ENCODE data around the gene DOC2B. TPM values are rescaled to one million over a fixed set of nuclear protein-coding genes. Genes with fewer than 3 reads are reported as not detected.

The DOC2B gene
- total RNA-seq, 8 experiments from 2014 or later: 0.31 to 22.9 (median 5.0) TPM

DNA sequence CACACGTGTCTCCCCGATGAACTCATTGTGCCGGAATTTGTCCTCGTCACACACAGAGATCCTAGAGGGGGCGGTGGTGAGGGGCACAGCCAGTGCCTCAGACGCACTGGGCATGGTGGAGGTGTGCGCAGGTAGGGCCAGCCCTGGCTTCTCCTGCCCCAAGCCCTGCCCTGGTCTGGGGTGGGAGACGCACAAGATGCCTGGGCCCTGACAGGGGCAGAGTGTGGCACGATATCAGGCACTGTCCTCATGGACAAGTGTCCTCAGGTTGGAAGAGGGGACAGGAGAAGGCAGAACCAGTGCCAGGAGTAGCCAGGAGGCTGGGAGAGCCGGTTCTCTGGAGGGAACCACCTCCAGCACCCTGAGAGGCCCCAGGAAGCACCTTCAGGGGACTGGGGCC is 20.0 kb downstream of the DOC2B start:
- no peak overlapping the region for H3K4me3 ChIP-seq
- H3K27ac ChIP-seq: no peak overlapping the region
- ATAC-seq (replicated peaks in 6 of 8): no peak
- H3K4me1 ChIP-seq (replicated peaks in 1 of 2): peaks cover 9 to 18% of the 10 kb centered on the region in 2 donors
- 80 to 100% (median 83%) methylated on average over 1 of the region's 10 CpGs; no CpG with 5 or more reads in 7 of the 10 experiments for WGBS, 10 experiments
- in situ Hi-C loops (cut with MboI; ENCODE audit: low pct_unique_long_range_greater_than_20kb in 2 of 9, low sequenced_read_pairs in 9 of 9, unreplicated experiment in 9 of 9): no loop called here

DNA sequence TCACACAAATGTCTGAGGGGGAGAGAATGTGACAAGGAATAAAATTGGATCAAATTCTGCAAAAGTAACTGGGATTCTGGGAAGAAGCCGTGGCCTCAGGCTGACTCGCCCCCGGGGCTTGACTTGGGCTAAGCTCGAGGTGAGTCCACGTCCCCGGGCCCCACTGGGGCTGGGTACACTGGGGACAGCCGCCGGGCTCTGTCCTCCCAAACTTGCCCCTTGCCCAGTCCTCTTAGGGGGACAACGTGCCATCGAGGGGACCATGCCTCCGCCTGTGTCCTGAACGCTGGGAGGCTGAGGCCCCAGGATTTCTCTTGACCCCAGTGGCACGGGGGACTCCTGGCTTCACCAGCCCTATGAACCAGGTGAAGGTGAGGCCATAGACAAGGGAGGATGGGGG is 21.1 kb downstream of the DOC2B start:
- no peak overlapping the region for H3K27ac ChIP-seq
- H3K4me1 ChIP-seq (replicated peaks in 1 of 2): peaks cover 9 to 18% of the 10 kb centered on the region in 2 donors
- ATAC-seq (replicated peaks in 6 of 8): no peak
- 54 to 100% (median 100%) methylated on average over 1 to 10 of the region's 13 CpGs; no CpG with 5 or more reads in 5 of the 10 experiments for WGBS, 10 experiments
- H3K4me3 ChIP-seq: no peak overlapping the region
- in situ Hi-C loops (cut with MboI; ENCODE audit: low pct_unique_long_range_greater_than_20kb in 2 of 9, low sequenced_read_pairs in 9 of 9, unreplicated experiment in 9 of 9): no loop called here

DNA sequence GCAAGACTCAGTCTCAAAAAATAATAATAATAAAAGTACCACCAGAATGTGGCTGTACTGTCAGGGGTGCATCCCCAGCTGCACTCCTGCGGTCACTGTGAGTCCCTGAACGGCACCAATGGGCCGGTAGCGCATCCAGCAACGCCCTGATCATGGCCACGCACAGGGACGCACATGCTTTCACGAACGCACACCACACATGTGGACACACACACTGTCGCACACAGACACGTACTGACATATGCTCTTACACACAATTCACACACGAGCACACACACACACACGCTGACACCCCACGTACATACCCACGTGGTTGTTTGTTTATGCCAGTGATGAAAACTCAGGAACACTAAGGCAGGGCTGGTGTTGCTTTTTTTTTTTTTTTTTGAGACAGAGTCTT is 21.8 kb downstream of the DOC2B start:
- in situ Hi-C loops (cut with MboI; ENCODE audit: low pct_unique_long_range_greater_than_20kb in 2 of 9, low sequenced_read_pairs in 9 of 9, unreplicated experiment in 9 of 9): no loop called here
- no peak for ATAC-seq (replicated peaks in 6 of 8)
- Histone ChIP-seq H3K27ac (no peak overlapping the region), H3K4me3 (no peak overlapping the region), H3K4me1 (replicated peaks in 1 of 2) (peaks cover 6 to 13% of the 10 kb centered on the region in 2 donors)
- WGBS, 10 experiments: 58 to 96% (median 82%) methylated on average over 5 to 10 of the region's 15 CpGs; no CpG with 5 or more reads in 7 of the 10 experiments

DNA sequence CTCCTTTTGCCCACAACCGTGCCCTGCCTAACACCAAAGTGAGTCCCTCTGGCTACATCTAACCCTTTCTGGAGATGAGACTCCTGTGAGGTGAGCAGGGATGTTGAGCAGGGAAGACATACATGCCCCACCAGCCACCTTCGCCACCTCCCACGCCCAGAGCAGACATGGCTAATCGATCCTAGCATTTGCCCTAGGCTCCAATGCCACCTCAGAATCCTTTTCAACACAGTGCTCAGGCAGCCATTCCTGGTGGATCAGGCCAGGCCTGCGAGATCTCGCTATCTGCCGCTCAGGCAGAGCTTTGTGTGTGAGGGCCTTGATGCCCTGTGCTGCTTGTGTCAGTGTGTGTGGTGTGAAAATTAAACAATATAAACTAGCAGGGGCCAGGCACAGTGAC is 23.1 kb downstream of the DOC2B start:
- in situ Hi-C loops (cut with MboI; ENCODE audit: low pct_unique_long_range_greater_than_20kb in 2 of 9, low sequenced_read_pairs in 9 of 9, unreplicated experiment in 9 of 9): no loop called here
- Histone ChIP-seq H3K27ac (no peak overlapping the region), H3K4me3 (no peak overlapping the region), H3K4me1 (replicated peaks in 1 of 2) (peaks cover 0 to 2% of the 10 kb centered on the region in 2 donors)
- no peak for ATAC-seq (replicated peaks in 6 of 8)
- WGBS, 10 experiments: 78 to 100% (median 93%) methylated on average over 1 to 4 of the region's 7 CpGs; no CpG with 5 or more reads in 4 of the 10 experiments

DNA sequence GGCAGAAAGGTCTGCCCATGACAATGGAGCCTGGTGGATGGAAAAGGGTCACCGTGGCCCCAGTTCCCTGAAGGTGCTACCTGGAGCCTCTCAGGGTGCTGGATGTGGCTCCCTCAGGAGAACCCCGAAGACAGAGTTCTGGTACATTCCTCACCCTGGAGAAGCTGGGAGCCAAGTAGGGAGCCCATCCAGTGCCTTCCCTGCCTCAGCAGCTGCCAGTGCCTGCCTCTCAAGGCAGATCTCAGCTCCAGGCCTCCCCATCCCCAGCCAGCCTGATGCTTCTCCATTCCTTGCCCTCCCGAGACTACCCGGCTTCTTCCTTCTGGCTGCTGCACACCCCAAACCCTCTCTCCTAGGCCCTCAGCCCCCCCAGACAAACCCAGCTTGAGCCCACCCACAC is 23.5 kb downstream of the DOC2B start:
- WGBS, 10 experiments: 80% methylated on average over 1 to 2 of the region's 4 CpGs; no CpG with 5 or more reads in 8 of the 10 experiments
- in situ Hi-C loops (cut with MboI; ENCODE audit: low pct_unique_long_range_greater_than_20kb in 2 of 9, low sequenced_read_pairs in 9 of 9, unreplicated experiment in 9 of 9): no loop called here
- Histone ChIP-seq H3K27ac (no peak overlapping the region), H3K4me3 (no peak overlapping the region), H3K4me1 (replicated peaks in 1 of 2) (no peaks in the 10 kb centered on the region)
- ATAC-seq (replicated peaks in 6 of 8): no peak

DNA sequence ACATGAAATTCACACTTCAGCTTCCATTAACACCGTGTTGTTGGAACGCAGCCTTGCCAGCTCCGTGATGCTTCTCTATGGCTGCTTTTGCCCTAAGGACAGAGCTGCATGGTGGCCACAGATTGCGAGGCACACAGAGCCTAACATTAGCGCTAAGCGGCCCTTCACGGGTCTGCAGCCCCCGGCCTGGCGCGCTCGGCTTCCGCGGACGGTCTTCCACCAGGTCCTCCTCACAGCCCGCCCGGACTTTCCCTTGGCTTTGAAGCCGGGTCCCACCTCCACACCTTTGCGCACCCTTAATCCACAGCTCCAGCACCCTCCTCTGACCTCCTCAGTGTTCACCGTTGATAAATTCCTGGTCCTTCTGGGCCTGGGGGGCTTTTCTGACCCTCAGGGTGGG is 24.5 kb downstream of the DOC2B start:
- H3K4me3 ChIP-seq: no peak overlapping the region
- H3K4me1 ChIP-seq (replicated peaks in 1 of 2): no peaks in the 10 kb centered on the region
- ATAC-seq (replicated peaks in 6 of 8): no peak
- in situ Hi-C loops (cut with MboI; ENCODE audit: low pct_unique_long_range_greater_than_20kb in 2 of 9, low sequenced_read_pairs in 9 of 9, unreplicated experiment in 9 of 9): no loop called here
- 47 to 91% (median 87%) methylated on average over 1 to 19 of the region's 19 CpGs; no CpG with 5 or more reads in 2 of the 10 experiments for WGBS, 10 experiments
- no peak overlapping the region for H3K27ac ChIP-seq

DNA sequence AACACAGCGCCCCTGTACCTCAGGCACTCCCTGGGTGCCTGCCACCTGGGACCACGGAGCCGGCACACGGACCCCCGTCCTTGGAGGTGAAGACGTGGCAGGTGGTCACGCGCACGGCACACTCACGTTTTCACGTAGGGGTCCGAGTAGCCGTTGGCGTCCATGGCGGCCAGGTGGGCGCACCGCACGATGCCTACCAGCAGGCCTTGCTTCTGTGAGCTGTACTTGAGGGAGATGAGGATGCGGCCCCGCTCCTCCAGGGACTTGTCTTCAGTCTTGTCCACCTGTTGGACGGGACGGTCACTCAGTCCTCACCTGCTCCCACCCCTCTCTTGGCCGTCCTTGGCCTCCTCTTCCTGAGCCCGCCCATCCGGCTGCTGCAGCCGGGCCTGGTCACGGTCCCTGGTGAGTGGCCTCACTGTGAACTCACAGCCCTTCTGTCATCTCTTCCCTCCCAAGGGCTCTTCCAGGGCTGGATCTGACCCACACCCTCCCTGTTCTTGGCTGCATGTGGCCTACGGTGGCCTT is 25.3 kb downstream of the DOC2B start:
- 33 to 97% (median 90%) methylated on average over 1 to 13 of the region's 28 CpGs; no CpG with 5 or more reads in 6 of the 10 experiments for WGBS, 10 experiments
- Histone ChIP-seq H3K4me3 (no peak overlapping the region), H3K4me1 (replicated peaks in 1 of 2) (no peaks in the 10 kb centered on the region), H3K27ac (no peak overlapping the region)
- no peak for ATAC-seq (replicated peaks in 6 of 8)
- in situ Hi-C loops (cut with MboI; ENCODE audit: low pct_unique_long_range_greater_than_20kb in 2 of 9, low sequenced_read_pairs in 9 of 9, unreplicated experiment in 9 of 9): no loop called here

DNA sequence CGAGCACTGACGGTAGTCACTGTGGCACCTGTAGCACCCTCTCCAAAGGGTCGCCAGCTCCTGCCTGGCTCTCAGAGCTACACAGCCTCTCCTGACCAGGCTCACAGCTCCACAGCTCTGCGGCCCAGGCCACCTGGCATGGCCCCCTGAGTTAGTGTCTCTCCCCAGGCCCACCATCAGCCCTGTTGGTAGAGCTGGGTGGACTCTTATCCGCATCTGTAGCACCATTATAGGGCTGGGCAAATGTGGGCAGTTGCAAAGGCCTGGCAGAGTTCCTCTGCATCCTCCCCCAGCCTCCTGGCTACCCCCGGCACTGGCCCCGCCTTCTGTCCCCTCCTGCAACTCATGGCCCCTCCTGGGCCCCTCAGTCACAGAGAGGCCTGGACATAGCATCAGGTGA is 25.9 kb downstream of the DOC2B start:
- Histone ChIP-seq H3K4me1 (replicated peaks in 1 of 2) (no peaks in the 10 kb centered on the region), H3K27ac (no peak overlapping the region), H3K4me3 (no peak overlapping the region)
- in situ Hi-C loops (cut with MboI; ENCODE audit: low pct_unique_long_range_greater_than_20kb in 2 of 9, low sequenced_read_pairs in 9 of 9, unreplicated experiment in 9 of 9): no loop called here
- no peak for ATAC-seq (replicated peaks in 6 of 8)
- WGBS, 10 experiments: 100% methylated on average over 2 of the region's 7 CpGs; no CpG with 5 or more reads in 9 of the 10 experiments

DNA sequence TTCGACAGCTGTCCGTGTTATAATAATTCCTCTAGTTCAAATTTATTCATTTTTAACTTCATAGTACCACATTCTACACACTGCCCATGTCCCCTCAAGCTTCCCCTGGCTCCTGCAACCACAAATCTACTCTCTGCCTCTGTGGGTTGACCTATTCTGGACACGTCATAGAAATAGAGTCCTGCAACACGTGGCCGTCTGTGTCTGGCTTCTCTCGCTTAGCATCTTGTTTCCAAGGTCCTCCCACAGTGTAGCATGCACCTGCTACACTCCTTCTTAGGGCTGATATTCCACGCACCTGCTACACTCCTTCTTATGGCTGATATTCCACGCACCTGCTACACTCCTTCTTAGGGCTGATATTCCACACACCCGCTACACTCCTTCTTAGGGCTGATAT is 27.6 kb downstream of the DOC2B start:
- WGBS, 10 experiments: 53 to 100% (median 89%) methylated on average over 2 to 7 of the region's 9 CpGs; no CpG with 5 or more reads in 3 of the 10 experiments
- no peak overlapping the region for H3K4me3 ChIP-seq
- in situ Hi-C loops (cut with MboI; ENCODE audit: low pct_unique_long_range_greater_than_20kb in 2 of 9, low sequenced_read_pairs in 9 of 9, unreplicated experiment in 9 of 9): no loop called here
- ATAC-seq (replicated peaks in 6 of 8): no peak
- H3K4me1 ChIP-seq (replicated peaks in 1 of 2): no peaks in the 10 kb centered on the region
- H3K27ac ChIP-seq: no peak overlapping the region

DNA sequence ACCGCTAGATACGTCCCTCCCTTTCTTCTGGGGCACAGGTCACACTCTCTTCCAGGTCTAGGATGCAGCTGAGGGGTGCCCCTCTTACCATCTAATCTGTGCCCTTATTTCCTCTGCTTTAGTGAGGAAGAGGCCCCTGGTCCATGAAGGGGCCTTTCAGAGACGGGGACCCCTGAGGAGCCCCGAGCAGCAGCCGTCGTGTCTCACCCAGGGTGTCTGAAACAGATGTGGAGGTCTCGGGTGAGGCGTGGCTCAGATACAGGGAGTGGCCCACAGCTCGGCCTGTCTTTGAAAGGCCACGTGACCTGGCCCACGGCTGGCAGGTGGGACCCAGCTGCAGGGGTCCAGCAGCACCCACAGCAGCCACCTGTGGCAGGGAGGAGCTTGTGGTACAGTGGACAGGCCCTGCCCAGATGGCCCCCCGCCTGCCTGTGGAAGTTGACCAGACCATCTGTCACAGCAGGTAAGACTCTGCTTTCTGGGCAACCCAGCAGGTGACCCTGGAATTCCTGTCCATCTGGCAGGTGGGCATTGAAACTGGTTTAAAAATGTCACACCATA is 28.5 kb downstream of the DOC2B start:
- in situ Hi-C loops (cut with MboI; ENCODE audit: low pct_unique_long_range_greater_than_20kb in 2 of 9, low sequenced_read_pairs in 9 of 9, unreplicated experiment in 9 of 9): no loop called here
- WGBS, 10 experiments: 42 to 100% (median 62%) methylated on average over 1 to 7 of the region's 12 CpGs; no CpG with 5 or more reads in 6 of the 10 experiments
- no peak overlapping the region for H3K4me3 ChIP-seq
- no peak for ATAC-seq (replicated peaks in 6 of 8)
- H3K4me1 ChIP-seq (replicated peaks in 1 of 2): no peaks in the 10 kb centered on the region
- H3K27ac ChIP-seq: no peak overlapping the region

DNA sequence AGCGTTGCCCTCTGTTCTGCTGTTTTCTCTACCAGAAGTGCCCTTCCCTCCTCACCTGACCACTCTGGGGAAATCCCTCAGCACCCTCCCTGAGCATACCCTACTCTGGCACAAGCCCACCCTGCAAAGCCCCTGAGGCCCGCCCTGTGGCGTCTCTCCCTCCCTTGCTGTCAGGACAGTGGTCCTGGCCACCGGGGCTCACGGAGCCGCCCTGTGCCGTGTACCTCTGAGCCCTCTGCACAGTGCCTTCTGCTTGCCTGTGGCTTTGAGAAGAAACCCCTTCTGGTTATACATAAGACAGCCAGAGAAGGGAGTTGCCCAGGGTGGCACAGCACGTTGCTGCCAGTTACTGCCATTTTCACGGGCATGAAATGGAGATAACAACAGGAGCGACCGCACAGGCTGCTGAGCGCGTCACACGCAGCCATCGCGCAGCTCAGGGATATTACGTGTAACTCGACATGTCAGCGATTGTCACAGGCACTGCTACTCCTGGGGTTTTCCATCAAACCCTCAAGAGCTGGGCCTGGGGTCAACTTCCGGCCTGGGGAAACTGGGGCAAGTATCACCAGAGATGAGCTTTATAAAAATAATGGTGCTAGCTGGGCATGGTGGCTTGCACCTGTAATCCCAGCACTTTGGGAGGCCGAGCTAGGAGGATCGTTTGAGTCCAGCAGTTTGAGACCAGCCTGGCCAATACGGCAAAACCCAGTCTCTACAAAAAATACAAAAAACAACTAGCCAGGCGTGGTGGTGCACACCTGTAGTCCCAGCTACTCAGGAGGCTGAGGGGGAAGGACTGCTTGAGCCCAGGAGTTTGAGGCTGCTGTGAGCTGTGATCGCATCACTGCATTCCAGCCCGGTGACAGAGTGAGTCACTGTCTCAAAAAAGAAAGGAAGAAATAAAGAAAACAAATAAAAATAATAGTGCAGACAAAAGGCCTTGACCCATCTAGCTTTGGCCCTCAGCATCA is 29.3 kb downstream of the DOC2B start:
- peak in 1 of 8 experiments; percentile 27 for ATAC-seq (replicated peaks in 6 of 8)
- Histone ChIP-seq H3K4me1 (replicated peaks in 1 of 2) (no peaks in the 10 kb centered on the region), H3K4me3 (no peak overlapping the region), H3K27ac (no peak overlapping the region)
- in situ Hi-C loops (cut with MboI; ENCODE audit: low pct_unique_long_range_greater_than_20kb in 2 of 9, low sequenced_read_pairs in 9 of 9, unreplicated experiment in 9 of 9): no loop called here
- 6 to 100% (median 75%) methylated on average over 1 to 13 of the region's 26 CpGs; no CpG with 5 or more reads in 1 of the 10 experiments for WGBS, 10 experiments

DNA sequence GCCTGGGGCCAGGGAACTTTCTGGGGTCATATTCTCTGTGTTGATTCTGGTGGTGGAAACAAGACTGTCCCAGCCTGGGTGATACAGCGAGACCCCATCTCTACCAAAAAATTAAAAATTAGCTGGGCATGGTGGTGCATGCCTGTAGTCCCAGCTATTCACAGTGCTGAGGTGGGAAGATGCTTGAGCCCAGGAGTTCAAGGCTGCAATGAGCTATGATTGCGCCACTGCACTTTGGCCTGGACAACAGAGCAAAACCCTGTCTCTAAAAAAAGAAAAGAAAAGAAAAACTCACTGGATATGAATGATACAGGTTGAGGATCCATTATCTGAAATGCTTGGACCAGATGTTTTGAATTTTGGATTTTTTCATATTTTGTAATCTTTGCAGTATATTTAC is 30.4 kb downstream of the DOC2B start:
- no peaks in the 10 kb centered on the region for H3K4me1 ChIP-seq (replicated peaks in 1 of 2)
- no peak for ATAC-seq (replicated peaks in 6 of 8)
- no peak overlapping the region for H3K27ac ChIP-seq
- 83 to 100% (median 95%) methylated on average over 1 to 2 of the region's 2 CpGs; no CpG with 5 or more reads in 6 of the 10 experiments for WGBS, 10 experiments
- no peak overlapping the region for H3K4me3 ChIP-seq
- in situ Hi-C loops (cut with MboI; ENCODE audit: low pct_unique_long_range_greater_than_20kb in 2 of 9, low sequenced_read_pairs in 9 of 9, unreplicated experiment in 9 of 9): no loop called here

DNA sequence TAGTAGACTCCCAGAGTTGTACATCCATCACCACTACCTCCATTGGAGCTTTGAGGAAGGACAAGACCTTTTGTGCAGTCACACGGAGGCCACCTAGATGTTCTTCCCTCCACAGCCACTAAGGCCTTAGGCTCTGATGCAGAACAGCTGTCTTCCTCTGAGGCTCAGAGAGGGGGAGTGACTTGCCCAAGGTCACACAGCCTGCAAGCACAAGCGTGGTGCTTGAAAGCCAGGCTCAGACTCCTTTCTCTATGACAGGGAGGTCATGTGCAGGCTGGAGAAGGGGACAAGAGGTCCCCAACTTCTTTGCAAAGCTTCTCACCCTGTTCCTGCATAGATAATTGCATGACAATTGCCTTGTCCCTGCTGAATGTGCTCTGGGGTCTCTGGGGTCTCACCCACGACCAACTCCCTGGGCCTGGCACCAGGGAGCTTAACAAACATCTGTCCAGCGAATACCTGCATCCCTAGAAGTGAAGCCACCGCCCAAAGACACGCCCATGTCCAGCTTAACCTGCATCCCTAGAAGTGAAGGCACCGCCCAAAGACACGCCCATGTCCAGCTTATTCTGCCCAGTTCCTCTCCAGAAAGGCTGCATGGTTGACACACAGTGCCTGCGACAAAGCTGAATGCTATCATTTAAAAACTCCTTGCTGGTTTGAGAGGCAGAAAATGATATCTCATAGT is 31.4 kb downstream of the DOC2B start:
- 17 to 90% (median 80%) methylated on average over 1 to 7 of the region's 9 CpGs for WGBS, 10 experiments
- H3K4me3 ChIP-seq: no peak overlapping the region
- in situ Hi-C loops (cut with MboI; ENCODE audit: low pct_unique_long_range_greater_than_20kb in 2 of 9, low sequenced_read_pairs in 9 of 9, unreplicated experiment in 9 of 9): no loop called here
- H3K27ac ChIP-seq: no peak overlapping the region
- H3K4me1 ChIP-seq (replicated peaks in 1 of 2): no peaks in the 10 kb centered on the region
- peak in 1 of 8 experiments; percentile 65 for ATAC-seq (replicated peaks in 6 of 8)

All from motor neuron (in vitro differentiated cells).